HepG2 (cell line): ENCODE results near the gene UPK1A. TPM values are rescaled to one million over a fixed set of nuclear protein-coding genes. Genes with fewer than 3 reads are reported as not detected.

Source experiments
- ARNT ChIP-seq: fragments of 450-650 bp; IDR thresholded peaks from 2 replicates; pipeline ENCODE4 v1.6.1; 2017
- ATF5 ChIP-seq: sonication (generic); formaldehyde crosslinking; IDR thresholded peaks from 2 replicates; pipeline ENCODE4 v1.4.0; 2020; ENCODE audit warnings: mild to moderate bottlenecking, low read depth, missing genetic modification reagents
- CREB1 ChIP-seq, 2 experiments: fragments of 450-650 bp in 1 of 2; IDR thresholded peaks; 2 replicates each; pipeline ENCODE4 v1.6.1; 2016 to 2017; ENCODE audit warnings: control low read depth in 1 of 2, mild to moderate bottlenecking in 1 of 2, missing compliant biosample characterization in 1 of 2, missing genetic modification characterization in 1 of 2
- DMTF1 ChIP-seq: sonication (generic); formaldehyde crosslinking; IDR thresholded peaks from 2 replicates; pipeline ENCODE4 v1.4.0; 2020; ENCODE audit warnings: mild to moderate bottlenecking, missing genetic modification reagents
- ELF1 ChIP-seq: sonication (generic); formaldehyde crosslinking; IDR thresholded peaks from 2 replicates; pipeline ENCODE4 v1.4.0; 2020; ENCODE audit warnings: missing genetic modification reagents
- GFI1 ChIP-seq: sonication (generic); formaldehyde crosslinking; IDR thresholded peaks from 2 replicates; pipeline ENCODE4 v1.5.0; 2020; ENCODE audit warnings: missing genetic modification reagents, mild to moderate bottlenecking, borderline replicate concordance
- GMEB2 ChIP-seq: IDR thresholded peaks from 2 replicates; pipeline ENCODE4 v1.6.1; 2016; ENCODE audit warnings: missing biosample characterization, missing genetic modification reagents, low read depth
- RAD21 ChIP-seq: fragments of 450-650 bp; formaldehyde crosslinking; IDR thresholded peaks from 2 replicates; pipeline ENCODE4 v1.5.0; 2020; ENCODE audit warnings: mild to moderate bottlenecking
- RARG ChIP-seq: sonication (generic); formaldehyde crosslinking; IDR thresholded peaks from 2 replicates; pipeline ENCODE4 v1.4.0; 2020; ENCODE audit warnings: low read depth, mild to moderate bottlenecking, missing genetic modification reagents
- RERE ChIP-seq: IDR thresholded peaks from 2 replicates; pipeline ENCODE4 v1.6.1; 2016; ENCODE audit warnings: low read depth, missing genetic modification reagents, missing compliant biosample characterization
- SMARCC2 ChIP-seq: fragments of 450-650 bp; IDR thresholded peaks from 2 replicates; pipeline ENCODE4 v1.6.1; 2017; ENCODE audit warnings: antibody characterized with exemption, mild to moderate bottlenecking
- SNAPC5 ChIP-seq: sonication (generic); formaldehyde crosslinking; IDR thresholded peaks from 2 replicates; pipeline ENCODE4 v1.8.1; 2023; ENCODE audit warnings: mild to moderate bottlenecking, missing genetic modification reagents, borderline replicate concordance
- SNRNP70 ChIP-seq: fragments of 200-400 bp; formaldehyde crosslinking; IDR thresholded peaks from 2 replicates; pipeline ENCODE4 v1.6.1; 2017; ENCODE audit warnings: mild to moderate bottlenecking, low read depth, low read length, moderate library complexity
- THAP8 ChIP-seq: sonication (generic); formaldehyde crosslinking; IDR thresholded peaks from 2 replicates; pipeline ENCODE4 v1.5.1; 2020; ENCODE audit warnings: missing genetic modification reagents, mild to moderate bottlenecking, borderline replicate concordance
- ZKSCAN8 ChIP-seq: IDR thresholded peaks from 2 replicates; pipeline ENCODE4 v1.6.1; 2016; ENCODE audit warnings: borderline replicate concordance, missing genetic modification reagents, missing compliant biosample characterization
- ZNF543 ChIP-seq: sonication (generic); formaldehyde crosslinking; IDR thresholded peaks from 2 replicates; pipeline ENCODE4 v1.4.0; 2020; ENCODE audit warnings: mild to moderate bottlenecking, missing genetic modification reagents
- ZNF720 ChIP-seq: sonication (generic); formaldehyde crosslinking; IDR thresholded peaks from 2 replicates; pipeline ENCODE4 v1.4.0; 2020; ENCODE audit warnings: missing genetic modification reagents
- polyA plus RNA-seq, 8 experiments: library from polyadenylated mRNA; depleted of rRNA in 3 of 8; stranded (reverse) in 7 of 8; unstranded in 1 of 8; fragments of >200 nt; fragmentation: Illumina TruSeq in 4 of 8; extraction: Trizol in 4 of 8; gene quantifications; 2 replicates each; pipeline versions ENCODE4 v1.2.1 to v1.2.3, GENCODE V29; 2011 to 2016; ENCODE audit warnings: low read depth in 4 of 8, missing spikeins in 1 of 8, mixed read lengths in 1 of 8; ENCODE audit not compliant: insufficient read depth in 1 of 8
- total RNA-seq, 5 experiments: library from RNA; depleted of rRNA; stranded (reverse); fragments of >200 nt; fragmentation: Illumina TruSeq; extraction: Trizol; gene quantifications; 2 replicates each; pipeline ENCODE4 v1.2.3, GENCODE V29; 2016; ENCODE audit warnings: low read depth in 1 of 5

UPK1A gene
- total and polyA plus RNA-seq, 2 of the 13 experiments (the other 11 are each of a cell fraction or from before 2014, with no cell fraction given): 2.9 TPM; not detected in 1

- TF ChIP-seq DMTF1 (CRISPR knock-in tag) (no peak), CREB1 (IDR thresholded peaks at IDR 0.05) (no peak), CREB1 (CRISPR knock-in tag; IDR thresholded peaks at IDR 0.05) (peak; percentile 92), ARNT (no peak), ATF5 (CRISPR knock-in tag) (no peak), ZNF543 (CRISPR knock-in tag) (peak; percentile 84), RAD21 (peak; percentile 96), RARG (CRISPR knock-in tag) (0 out of 2 replicates have a peak, but pooled peaks have one; percentile 43), ZNF720 (no peak), SMARCC2 (no peak; the same call in 1 of the 2 replicates), GMEB2 (0 out of 2 replicates have a peak, but pooled peaks have one; percentile 57), THAP8 (0 out of 2 replicates have a peak, but pooled peaks have one; percentile 22), ELF1 (CRISPR knock-in tag) (peak; percentile 94; the same call in 1 of the 2 replicates), SNAPC5 (CRISPR knock-in tag) (no peak), ZKSCAN8 (no peak), RERE (CRISPR knock-in tag) (no peak; the same call in 1 of the 2 replicates), GFI1 (CRISPR knock-in tag) (peak; percentile 48; the same call in 1 of the 2 replicates), SNRNP70 (no peak)
Observed at GRCh38 chr19:35716801-35717664, 50.7 kb downstream of the UPK1A start (continued).
